ENCODE measurements around the gene CALM3.
"Not testable (repeated sequence)": the region's sequence is repeated elsewhere in the genome, so short reads cannot be mapped to it uniquely, and the experiment has no call there.

The CALM3 gene

DNA sequence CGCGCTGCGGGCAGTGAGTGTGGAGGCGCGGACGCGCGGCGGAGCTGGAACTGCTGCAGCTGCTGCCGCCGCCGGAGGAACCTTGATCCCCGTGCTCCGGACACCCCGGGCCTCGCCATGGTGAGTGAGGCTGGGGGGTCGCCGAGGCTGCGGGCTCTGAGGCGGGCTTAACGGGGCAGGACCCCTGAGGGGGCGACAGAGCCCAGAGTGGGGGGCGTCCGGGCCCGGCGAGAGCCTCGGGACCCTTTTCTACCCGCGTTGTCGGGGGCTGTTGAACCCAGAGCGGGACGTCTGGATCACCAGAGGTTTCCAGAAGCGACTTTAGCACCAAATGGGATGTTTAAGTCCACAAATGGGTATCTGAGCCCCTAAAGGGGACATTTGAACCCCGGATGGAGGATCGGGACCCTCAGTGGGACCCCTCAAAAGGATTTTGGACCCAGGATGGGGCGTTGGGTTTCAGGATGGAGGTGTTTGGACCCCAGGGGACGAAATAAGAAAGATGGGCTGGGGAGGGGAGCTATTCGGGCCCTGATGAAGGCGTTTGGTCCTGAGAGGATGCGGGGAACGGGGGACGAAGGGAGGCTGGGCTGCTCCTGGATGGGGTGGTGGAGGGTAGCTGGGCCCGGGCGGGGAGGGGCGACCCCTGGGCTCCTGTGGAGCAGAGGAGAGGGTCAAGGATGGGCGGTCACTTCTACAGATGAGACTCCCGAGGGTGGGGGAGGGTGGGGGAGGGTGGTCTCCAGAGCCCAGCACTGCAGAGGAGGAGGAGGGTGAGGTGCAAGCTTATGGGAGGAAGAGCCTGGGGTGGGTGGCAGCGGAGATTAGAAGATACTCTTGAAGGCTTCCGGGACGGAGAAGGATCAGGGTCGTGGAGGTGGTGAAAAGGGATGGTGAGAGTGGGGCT, at the start of gene CALM3:
Gene CALM3, plus strand, starts transcription at position 13 of the 907 bp plus-strand sequence. Its CDS starts 105 bp downstream, at position 118.
- no peak for DNase-seq (ENCODE audit: extremely low read depth in 1 of 2, low read depth in 1 of 2)

DNA sequence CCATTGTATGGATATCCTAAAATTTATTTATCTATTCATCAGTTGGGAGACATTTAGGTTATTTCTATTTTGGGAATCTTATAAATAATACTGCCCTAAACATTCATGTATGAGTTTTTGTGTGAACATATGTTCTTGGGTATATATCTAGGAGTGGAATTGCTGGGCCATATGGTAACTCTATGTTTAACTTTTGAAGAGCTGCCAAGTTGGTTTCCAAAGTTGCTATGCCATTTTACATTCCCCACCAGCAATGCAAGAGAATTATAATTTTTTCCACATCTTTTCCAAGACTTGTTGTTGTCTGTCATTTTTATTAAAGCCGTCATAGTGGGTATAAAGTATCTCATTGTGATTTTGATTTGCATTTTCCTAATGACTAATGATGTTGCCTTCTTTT, 48.2 kb upstream of the CALM3 start:
- DNase-seq (ENCODE audit: extremely low read depth in 1 of 2, low read depth in 1 of 2), result no peak

DNA sequence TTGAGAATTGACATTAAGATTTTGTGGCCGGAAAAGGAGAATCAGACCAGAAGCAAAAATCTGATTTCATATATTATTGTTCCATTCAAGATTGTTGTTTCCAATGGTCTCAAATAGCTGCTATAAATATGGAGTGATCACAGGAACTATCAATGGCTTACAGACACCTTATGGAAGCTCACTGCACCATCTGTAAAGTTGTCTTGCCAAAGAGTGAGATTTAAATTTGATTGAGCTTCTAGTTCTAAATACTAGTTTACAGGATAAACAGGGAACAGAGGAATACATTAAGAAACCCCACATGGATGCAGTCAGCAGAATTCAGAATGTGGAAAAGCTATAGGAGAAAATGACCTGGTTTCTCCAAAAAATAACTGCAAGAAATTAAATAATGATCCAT, 47.0 kb upstream of the CALM3 start:
- no peak for DNase-seq (ENCODE audit: extremely low read depth in 1 of 2, low read depth in 1 of 2)

DNA sequence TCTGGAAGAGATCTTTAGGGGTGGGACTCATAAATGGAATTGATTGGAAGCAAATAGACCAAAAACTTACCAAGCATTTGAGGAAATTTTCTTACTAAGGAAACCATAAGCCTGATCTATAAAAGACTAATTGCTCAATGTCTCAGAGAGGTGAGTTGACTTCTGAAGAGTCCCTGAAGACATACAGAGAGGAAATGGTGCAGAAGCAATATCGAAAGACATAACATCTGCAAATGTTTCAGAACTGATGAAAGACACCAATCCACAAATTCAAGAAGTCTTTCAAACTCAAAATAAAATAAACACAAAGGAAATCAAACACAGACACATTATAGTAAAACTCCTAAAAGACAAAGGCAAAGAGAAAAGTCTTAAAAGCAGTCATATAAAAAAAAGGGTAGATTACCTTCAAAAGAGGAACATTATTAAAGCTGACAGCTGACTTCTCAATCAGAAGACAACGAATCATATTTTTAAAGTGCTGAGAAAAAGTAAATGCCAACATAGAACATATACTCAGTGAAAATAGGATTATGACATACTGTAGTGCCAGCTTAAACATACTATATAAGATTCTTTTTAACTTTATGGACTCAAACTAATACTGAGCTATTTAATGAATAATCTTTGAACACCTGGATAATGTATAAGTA, 45.4 kb upstream of the CALM3 start:
- DNase-seq (ENCODE audit: extremely low read depth in 1 of 2, low read depth in 1 of 2), result no peak

DNA sequence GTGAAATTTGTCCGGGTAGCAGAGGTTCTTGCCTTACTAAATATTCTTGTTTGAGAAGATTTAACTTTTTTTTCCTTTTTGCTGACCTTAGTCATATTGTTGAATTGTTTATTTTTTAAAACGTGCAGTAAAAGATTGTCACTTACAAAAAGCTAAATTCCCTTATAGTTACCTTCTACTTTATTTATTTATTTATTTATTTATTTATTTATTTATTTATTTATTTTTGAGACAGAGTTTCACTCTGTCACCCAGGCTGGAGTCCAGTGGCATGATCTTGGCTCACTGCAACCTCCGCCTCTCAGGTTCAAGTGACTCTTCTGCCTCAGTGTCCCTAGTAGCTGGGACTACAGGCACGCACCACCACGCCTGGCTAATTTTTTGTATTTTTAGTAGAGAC, 44.7 kb upstream of the CALM3 start:
- not testable (repeated sequence) for DNase-seq (ENCODE audit: extremely low read depth in 1 of 2, low read depth in 1 of 2)

DNA sequence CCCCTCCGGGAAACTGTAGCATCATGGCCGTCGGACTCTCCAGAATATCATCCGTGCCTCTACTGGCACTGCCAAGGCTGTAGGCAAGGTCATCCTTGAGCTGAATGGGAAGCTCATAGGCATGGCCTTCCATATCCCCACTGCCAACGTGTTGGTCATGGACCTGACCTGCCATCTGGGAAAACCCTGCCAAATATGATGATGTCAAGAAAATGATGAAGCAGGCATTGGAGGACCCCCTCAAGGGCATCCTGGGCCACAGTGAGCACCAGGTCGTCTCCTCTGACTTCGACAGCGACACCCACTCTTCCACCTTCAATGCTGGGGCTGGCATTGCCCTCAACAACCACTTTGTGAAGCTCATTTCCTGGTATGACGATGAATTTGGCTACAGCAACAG, 41.9 kb upstream of the CALM3 start:
- DNase-seq (ENCODE audit: extremely low read depth in 1 of 2, low read depth in 1 of 2), result no peak

DNA sequence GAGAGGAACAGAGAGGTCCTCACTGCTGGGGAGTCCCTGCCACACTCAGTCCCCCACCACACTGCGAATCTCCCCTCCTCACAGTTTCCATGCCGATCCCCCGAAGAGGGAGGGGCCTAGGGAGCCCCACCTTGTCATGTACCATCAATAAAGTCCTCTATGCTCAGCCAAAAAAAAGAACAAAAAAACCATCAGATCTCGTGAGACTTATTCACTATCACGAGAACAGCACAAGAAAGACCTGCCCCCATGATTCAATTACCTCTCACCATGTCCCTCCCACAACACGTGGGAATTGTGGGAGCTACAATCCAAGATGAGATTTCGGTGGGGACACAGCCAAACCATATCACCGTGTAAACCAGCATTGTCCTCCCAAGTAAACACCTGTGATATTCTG, 41.5 kb upstream of the CALM3 start:
- not testable (repeated sequence) for DNase-seq (ENCODE audit: extremely low read depth in 1 of 2, low read depth in 1 of 2)

DNA sequence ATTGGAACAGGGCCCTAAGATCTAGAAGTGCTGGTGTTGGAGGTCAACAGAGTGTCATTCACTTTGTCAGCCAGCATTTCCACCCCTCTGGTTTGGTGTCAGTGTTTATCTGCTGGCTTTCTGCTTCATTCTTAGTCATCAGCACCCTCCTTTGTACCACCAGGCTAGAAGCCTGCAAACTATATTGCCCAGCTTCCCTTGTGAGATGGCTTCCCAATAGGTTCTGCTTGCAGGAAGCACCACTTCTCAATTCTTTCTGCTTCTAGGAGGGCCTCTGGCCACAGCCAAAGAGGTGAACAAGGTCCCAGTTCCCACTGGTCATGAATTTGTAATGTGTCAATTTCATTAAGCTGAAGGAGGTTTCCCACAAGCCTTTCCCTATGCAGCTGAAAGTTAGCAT, 36.4 kb upstream of the CALM3 start:
- DNase-seq (ENCODE audit: extremely low read depth in 1 of 2, low read depth in 1 of 2), result no peak

DNA sequence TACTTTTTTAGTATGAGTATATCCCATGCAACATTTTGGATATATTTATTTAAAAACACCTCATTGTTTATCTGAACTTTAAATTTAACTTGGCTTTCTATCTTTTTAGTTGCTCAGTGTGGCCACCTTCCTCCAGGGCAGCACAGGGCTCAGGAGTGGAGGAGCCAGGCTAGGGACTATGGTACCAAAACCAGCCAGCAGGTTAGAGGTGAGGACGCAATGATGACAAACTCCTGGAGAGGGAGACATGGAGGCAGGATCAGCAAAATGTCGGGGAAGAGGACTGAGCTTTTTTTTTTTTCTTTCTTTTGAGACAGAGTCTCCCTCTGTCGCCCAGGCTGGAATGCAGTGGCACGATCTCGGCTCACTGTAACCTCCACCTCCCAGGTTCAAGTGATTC, 29.6 kb upstream of the CALM3 start:
- no peak for DNase-seq (ENCODE audit: extremely low read depth in 1 of 2, low read depth in 1 of 2)

DNA sequence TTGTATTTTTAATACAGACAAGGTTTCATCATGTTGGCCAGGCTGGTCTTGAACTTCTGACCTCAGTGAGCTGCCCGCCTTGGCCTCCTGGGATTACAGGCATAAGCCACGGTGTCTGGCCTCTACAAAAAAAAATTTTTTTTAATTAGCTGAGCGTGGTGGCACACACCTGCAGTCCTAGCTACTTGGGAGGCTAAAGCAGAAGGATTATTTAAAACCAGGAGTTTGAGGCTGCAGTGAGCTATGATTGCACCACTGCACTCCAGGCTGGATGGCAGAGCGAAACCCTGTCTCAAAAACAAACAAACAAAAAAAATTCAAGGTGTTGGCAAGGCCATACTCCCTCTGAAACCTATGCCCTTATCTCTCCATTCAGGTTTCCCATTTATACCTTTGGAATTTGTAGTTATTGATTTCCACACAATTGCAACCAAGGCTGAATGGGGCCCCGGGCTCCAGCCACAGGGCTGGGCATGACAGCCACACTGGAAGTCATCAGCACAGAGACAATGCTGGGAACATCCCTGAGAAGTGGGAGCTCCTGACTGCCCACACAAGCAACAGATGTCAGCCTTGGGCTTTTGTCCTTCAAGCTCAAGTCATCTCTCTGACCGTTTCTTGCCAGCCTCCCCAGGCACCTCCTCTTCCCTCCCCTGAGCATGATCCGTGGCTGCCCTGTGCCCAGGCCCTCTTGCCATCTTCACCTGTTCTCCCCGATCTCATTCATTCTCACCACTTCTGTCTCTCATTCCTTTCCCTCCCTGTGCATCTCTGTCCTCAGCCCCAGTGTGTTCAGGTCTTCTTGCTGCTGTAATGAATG, 27.2 kb upstream of the CALM3 start:
- no peak for DNase-seq (ENCODE audit: extremely low read depth in 1 of 2, low read depth in 1 of 2)

DNA sequence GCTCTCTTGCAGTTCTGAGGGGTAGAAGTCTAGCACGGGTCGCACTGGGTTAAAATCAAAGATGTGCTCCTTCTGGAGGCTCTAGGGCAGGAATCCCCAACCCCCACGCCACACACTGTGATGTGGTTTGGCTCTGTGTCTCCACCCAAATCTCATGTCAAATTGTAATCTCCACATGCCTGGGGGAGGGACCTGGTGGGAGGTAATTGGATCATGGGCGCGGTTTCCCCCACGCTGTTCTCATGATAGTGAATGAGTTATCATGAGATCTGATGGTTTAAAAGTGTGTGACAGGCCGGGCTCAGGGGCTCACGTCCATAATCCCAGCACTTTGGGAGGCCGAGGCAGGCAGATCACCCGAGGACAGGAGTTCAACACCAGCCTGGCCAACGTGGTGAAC, 26.6 kb upstream of the CALM3 start:
- DNase-seq (ENCODE audit: extremely low read depth in 1 of 2, low read depth in 1 of 2), result peak; percentile 7 to 14

DNA sequence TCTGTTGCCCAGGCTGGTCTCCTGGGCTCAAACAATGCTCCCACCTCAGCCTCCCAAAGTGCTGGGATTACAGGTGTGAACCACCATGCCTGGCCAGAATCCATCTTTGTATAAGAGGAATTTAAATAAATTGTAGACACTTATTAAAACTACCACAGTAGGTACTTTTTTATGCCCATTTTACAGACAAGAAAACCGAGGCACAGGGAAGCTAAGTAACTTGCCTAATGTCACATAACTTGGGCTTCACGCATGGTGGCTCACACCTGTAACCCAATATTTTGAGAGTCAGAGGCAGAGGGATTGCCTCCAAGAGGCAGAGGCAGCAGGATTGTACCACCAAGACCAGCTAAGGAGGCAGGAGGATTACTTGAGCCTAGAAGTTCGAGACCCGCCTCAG, 22.7 kb upstream of the CALM3 start:
- no peak for DNase-seq (ENCODE audit: extremely low read depth in 1 of 2, low read depth in 1 of 2)

DNA sequence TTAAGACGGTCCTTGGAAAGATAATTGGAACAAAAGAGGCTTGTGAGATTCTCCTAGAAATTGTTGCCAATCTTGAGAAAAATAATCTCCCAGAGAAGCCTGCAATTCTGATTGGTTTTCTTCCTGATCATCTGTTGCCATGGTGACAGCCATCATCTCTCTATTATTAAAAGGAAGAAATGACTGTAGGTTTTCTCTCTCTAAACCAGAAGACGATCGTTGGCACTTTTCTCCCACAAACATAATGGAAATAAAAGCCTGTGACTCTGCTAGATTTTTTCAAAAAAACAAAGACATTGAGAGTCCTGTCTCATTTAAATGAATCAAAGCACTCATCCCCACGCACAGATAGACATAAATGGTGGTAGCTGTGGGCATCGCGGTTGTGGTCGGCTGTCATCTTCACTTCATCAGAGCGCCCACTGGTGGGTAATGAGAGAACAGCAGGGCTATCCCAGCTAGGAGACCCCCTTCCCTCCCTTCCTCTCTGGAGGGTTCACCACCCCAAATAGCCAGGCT, 21.7 kb upstream of the CALM3 start:
- no peak for DNase-seq (ENCODE audit: extremely low read depth in 1 of 2, low read depth in 1 of 2)

DNA sequence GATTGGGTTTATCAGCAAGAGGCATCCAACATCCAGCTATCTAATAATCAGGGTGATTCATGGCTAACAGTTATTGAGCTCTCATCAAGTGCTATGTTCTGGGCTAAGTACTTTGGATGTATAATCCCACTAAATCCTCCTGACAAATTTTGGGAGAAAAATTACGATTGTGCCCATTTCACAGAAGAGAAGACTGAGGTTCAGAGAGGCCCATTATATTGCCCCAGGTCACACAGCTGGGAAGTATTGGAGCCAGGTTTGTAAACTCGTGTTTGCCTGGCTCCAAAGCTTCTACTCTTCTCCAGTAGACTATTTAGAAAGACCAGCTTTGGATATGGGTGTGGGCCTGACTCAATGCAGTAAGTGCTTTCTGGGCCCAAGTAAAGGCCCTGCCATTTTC, 20.9 kb upstream of the CALM3 start:
- no peak for DNase-seq (ENCODE audit: extremely low read depth in 1 of 2, low read depth in 1 of 2)

DNA sequence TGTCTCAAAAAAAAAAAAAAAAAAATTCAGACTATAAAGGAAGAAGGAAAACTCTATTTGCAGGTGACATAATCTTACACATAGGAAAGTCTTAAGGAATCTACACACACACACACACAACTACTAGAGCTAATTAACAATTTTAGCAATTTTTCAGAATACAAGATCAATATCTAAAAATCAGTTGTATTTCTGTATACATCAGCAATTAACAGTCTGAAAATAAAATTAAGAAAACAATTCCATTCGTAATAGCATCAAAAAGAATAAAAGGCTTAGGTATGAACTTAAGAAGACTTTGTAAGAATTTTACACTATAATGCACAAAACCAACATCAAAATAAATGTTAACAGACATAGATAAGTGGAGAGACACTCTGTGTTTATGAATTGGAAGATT, 15.6 kb upstream of the CALM3 start:
- no peak for DNase-seq (ENCODE audit: extremely low read depth in 1 of 2, low read depth in 1 of 2)

DNA sequence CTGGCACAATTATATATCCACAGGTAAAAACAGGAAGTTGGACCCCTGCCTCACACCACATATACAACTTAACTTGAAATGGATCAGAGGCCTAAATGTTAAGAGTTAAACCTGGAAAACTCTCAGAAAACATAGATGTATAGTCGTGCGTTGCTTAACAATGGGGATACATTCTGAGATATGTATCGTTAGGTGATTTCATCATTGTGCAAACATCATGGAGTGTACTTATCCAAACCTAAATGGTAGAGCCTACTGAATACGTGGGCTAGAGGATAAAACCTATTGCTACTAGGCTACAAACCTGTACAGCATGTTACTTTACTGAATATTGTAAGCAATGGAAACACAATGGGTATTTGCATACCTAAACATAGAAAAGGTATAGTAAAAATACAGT, 14.8 kb upstream of the CALM3 start:
- DNase-seq (ENCODE audit: extremely low read depth in 1 of 2, low read depth in 1 of 2), result no peak

DNA sequence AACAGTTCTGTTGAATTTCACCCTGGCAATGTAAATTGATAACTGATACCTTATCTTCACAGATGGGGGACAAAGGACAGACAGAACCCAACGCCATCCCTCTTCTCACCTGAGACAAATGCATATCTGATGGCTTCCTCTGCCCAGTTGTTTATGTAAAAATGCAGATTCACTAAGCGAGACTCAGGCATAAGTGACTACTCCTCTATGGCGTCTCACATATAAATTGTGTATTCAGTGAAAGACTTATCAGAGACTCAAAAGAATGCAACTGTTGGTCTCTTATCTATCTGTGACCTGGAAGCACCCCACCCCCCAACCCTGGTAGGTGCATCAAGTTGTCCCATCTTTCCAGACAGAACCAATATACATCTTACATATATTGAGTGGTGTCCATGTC, 13.3 kb upstream of the CALM3 start:
- DNase-seq (ENCODE audit: extremely low read depth in 1 of 2, low read depth in 1 of 2), result no peak

DNA sequence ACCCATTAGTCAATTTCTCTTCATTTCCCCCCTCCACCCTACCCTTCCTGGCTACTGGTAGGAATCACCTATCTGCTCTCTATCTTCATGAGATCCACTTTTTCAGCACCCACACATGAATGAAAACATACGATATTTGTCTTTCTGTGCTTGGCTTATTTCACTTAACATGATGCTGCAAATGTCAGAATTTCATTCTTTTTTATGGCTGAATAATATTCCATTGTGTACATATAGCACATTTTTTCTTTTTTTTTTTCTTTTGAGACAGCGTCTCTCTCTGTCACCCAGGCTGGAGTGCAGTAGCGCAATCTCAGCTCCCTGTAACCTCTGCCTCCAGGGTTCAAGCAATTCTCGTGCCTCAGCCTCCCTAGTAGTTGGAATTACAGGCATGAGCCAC, 9.9 kb upstream of the CALM3 start:
- no peak for DNase-seq (ENCODE audit: extremely low read depth in 1 of 2, low read depth in 1 of 2)

DNA sequence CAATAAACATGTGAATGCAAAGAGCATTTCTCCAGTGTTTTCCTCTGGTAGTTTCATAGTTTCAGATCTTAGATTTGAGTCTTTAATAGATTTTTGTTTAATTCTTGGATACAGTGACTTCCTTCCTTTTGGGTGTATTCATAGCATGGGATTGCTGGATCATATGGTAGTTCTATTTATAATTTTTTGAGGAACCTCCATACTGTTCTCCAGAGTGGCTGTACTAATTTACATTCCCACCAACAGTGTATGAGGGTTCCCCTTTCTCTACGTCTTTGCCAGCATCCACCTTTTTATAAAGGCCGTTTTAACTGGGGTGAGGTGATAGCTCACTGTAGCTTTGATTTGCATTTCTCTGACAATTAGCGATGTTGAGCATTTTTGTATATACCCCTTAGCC, 9.3 kb upstream of the CALM3 start:
- no peak for DNase-seq (ENCODE audit: extremely low read depth in 1 of 2, low read depth in 1 of 2)

DNA sequence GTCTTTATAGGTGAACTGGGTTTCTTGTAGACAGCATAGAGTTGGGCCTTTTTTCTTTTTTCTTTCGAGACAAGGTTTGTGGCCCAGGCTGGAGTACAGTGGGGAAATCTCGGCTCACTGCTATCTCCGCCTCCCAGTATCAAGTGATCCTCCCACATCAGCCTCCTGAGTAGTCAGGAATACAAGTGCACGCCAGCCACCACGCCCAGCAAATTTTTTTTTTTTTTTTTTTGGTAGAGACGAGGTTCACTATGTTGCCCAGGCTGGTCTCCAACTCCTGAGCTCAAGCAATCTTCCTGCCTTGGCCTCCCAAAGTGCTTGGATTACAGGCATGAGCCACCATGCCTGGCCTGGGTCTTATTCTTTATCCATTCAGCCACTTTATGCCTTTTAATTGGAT, 5.1 kb upstream of the CALM3 start:
- DNase-seq (ENCODE audit: extremely low read depth in 1 of 2, low read depth in 1 of 2), result no peak

DNA sequence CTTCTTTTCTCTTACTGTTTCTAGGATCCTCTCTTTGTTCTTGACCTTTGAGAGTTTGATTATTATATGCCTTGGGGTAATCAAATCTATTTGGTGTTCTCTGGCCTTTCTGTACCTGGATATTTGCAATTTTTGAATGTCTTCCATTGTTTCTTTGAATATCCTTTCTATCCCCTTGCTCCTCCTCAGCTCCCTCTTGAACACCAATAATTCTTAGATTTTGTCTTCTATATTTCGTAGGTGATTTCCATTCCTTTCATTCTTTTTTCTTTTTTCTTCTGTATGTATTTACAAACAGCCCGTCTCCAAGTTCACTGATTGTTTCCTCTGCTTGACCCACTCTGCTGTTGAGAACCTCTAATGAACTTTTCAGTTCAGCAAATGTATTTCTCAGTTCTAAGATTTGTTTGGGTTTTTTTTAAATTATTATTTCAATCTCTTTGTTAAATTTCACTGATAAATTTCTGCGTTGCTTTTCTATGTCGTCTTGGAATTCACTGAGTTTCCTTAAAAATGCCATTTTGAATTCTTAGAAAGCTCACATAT, 2.7 kb upstream of the CALM3 start:
- no peak for DNase-seq (ENCODE audit: extremely low read depth in 1 of 2, low read depth in 1 of 2)
